AG09319 (cell line): Measurements from ENCODE around the gene SIL1.
"Not testable (repeated sequence)": the region's sequence is repeated elsewhere in the genome, so short reads cannot be mapped to it uniquely, and the experiment has no call there.

Experiments used
- DNase-seq: peaks from one replicate; pipeline ENCODE4 v3.0.0-alpha.2; 2010; ENCODE audit warnings: low read depth; ENCODE audit errors: extremely low read depth
- TF ChIP-seq, protein P1 (sequence below): IDR thresholded peaks from 2 replicates; pipeline ENCODE4 v1.5.1; 2011; ENCODE audit warnings: low read depth, mild to moderate bottlenecking, inconsistent platforms, low read length, moderate library complexity

The SIL1 gene

DNA sequence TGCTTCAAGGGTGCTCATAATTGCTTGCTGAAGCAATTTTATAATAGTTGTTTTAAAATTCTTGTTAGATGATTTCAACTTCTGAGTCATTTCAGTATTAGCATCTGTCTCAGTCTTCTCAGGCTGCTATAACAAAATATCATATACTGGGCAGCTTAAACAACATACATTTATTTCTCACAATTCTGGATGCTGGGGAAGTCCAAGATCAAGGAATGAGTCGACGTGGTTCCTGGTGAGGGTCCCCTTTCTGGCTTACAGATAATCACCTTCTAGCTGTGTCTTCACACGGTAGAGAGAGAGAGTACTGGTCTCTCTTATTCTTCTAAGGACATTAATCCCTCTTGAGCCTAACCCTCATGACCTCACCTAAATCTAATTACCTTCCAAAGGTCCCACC is 160.4 kb downstream of the SIL1 start:
- DNase-seq = no peak
- TF ChIP-seq, protein P1, sequence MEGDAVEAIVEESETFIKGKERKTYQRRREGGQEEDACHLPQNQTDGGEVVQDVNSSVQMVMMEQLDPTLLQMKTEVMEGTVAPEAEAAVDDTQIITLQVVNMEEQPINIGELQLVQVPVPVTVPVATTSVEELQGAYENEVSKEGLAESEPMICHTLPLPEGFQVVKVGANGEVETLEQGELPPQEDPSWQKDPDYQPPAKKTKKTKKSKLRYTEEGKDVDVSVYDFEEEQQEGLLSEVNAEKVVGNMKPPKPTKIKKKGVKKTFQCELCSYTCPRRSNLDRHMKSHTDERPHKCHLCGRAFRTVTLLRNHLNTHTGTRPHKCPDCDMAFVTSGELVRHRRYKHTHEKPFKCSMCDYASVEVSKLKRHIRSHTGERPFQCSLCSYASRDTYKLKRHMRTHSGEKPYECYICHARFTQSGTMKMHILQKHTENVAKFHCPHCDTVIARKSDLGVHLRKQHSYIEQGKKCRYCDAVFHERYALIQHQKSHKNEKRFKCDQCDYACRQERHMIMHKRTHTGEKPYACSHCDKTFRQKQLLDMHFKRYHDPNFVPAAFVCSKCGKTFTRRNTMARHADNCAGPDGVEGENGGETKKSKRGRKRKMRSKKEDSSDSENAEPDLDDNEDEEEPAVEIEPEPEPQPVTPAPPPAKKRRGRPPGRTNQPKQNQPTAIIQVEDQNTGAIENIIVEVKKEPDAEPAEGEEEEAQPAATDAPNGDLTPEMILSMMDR = no peak

DNA sequence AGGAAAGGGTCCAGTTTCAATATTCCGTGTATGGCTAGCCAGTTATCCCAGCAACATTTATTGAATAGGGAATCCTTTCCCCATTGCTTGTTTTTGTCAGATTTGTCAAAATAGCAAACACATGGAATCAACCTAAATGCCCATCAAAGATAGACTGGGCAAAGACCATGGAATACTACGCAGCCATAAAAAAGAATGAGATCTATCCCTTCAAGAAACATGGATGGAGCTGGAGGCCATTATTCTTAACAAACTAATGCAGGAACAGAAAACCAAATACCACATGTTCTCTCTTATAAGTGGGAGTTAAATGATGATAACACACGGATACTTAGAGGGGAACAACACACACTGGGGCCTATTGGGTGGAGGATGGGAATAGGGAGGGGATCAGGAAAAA is 161.8 kb downstream of the SIL1 start:
- not testable (repeated sequence) for DNase-seq

DNA sequence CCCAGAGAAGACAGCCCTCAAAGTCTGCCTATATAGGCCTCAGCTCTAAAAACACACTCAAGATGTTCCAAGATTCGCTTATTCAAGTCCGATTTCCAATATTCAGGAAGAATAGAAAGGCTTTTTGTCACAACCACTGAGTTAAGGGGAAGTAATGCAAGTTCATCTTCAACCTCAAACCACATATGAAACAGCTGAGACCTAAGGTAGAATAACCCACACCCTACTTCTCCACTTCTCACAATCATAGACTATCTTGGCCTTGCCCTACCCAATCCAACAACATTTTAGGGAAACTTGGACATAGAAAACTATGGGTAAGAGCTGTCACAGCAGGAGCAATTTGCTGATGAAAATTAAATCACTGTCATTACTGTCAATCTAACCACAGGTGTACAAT is 171.0 kb downstream of the SIL1 start:
- DNase-seq = no peak
- TF ChIP-seq, protein P1 = no peak

DNA sequence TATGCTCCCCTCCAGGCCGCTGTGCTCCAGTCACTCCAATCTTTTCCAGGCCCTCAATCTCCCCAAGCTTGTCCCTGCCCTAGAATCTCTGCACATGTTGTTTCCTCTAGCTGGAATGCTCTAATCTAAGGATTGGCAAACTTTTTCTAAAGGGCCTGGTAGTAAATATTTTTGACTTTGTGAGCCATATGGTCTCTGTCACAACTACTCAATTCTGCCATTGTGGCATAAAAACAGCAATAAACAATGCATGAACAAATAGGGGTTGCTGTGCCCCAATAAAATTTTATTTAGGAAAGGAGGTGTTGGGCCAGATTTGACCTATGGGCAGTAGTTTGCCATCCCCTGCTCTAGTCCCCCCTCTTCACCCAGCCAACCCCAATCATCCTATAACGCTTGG is 172.5 kb downstream of the SIL1 start:
- TF ChIP-seq, protein P1 = no peak
- DNase-seq = no peak

DNA sequence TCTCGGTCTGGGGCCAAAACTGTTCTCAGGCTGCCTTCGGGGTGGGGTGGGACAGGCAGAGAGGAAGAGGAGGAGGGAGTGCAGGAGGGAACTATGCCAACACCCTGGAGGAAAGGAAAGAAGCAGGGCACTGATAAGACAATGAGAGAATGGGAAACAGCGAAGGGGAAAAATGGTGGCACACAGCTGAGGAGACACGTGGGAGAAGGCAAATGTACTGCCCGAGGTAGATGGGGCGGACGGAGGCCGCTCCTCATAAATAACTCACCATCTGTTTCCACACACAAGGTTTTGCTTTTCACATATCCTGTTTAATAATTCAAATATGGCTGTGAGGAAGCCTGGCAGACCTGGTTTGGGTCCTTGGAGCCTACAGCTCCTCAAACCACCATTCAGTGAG is 174.9 kb downstream of the SIL1 start:
- TF ChIP-seq, protein P1 = no peak
- no peak for DNase-seq

DNA sequence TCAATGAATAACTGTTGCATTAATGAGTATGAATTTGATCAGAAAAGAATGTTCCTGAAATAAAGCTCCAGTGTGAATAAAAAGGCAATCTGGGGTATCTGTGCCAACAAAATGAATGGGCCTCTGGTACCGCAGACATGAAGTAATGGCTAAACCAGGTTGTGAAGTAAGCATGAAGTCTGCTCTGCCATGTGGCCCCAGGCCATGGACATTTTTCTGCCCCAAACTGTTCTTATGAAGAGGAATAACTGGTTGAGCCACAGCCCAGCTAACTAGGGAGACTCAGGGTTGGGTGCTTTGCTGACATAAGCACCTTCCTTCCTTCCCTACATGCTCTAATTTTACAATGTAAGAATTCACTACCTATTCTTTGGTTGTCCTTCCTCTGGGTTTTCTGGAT is 175.6 kb downstream of the SIL1 start:
- TF ChIP-seq, protein P1 = no peak
- no peak for DNase-seq

DNA sequence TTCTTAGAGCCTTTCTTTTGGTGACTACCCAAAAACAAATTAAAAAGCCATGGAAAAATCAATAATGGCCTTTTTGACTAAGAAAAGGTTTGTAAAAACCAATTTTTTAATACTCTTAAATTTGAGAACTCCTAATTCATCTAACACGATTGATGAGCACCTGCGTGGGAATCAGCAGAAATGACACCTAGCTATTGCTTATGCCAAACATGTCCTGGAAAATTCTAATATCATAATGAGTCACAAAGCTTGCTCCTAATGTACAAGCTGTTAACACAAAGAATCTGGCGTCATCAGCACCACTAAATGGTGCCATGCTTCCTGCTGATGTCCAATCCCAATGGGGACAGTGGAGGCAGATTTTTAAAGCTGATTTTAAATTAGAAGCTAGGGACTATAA is 176.8 kb downstream of the SIL1 start:
- no peak for DNase-seq
- TF ChIP-seq, protein P1 = no peak

DNA sequence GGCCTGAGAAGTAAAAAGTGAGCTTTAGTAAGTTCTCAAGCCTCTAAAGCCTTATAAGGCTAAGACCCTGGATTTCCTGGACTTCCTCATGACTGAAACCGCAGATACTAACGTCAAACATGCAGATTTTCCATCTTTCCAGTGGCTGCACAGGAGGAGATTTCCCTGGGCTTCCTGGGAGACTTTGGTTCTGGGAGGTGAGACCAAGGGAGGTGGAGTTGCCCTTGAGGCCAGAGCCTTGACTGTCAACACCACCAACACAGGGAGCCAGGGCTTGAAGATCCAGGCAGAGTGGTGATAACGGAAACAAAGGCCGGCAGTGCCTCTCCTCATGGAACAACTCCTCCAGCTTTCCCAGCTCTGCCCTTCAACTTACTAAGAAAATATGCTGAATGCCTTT is 178.3 kb downstream of the SIL1 start:
- TF ChIP-seq, protein P1 = no peak
- DNase-seq = no peak
